Transverse colon (tissue), 4 donors: ENCODE results near the gene EHMT2. TPM values are rescaled to one million over a fixed set of nuclear protein-coding genes. Genes with fewer than 3 reads are reported as not detected.

ENCODE experiments used
- DNase-seq: peaks from one replicate; pipeline ENCODE4 v3.0.0-alpha.2; 2019
- H3K27ac ChIP-seq, 4 donors: fragments of 200-600 bp; sonication (generic); 2 replicates each; pipeline ENCODE4 v1.5.1; 2016 to 2018; ENCODE audit warnings: inconsistent platforms in 4 of 4
- H3K27me3 ChIP-seq: fragments of 200-600 bp; sonication (generic); 2 replicates; pipeline ENCODE4 v1.5.1; 2017; ENCODE audit warnings: inconsistent platforms
- H3K36me3 ChIP-seq, 4 donors: fragments of 200-600 bp; sonication (generic); 2 replicates each; pipeline ENCODE4 v1.5.1; 2017 to 2019; ENCODE audit warnings: inconsistent platforms in 4 of 4
- H3K4me1 ChIP-seq, 4 donors: fragments of 200-600 bp; sonication (generic); 2 replicates each; pipeline ENCODE4 v1.5.1; 2017 to 2020; ENCODE audit warnings: inconsistent platforms in 4 of 4
- H3K4me3 ChIP-seq, 4 donors: fragments of 200-600 bp; sonication (generic); 1 replicate in 1 of 4; 2 replicates in 3 of 4; pipeline versions ENCODE4 v1.5.1 to v1.6.1; 2017 to 2019; ENCODE audit warnings: inconsistent platforms in 4 of 4
- H3K9me3 ChIP-seq, 2 donors: fragments of 200-600 bp; sonication (generic); 2 replicates each; pipeline ENCODE4 v1.5.1; 2017 to 2019; ENCODE audit warnings: inconsistent platforms in 2 of 2
- EP300 ChIP-seq: sonication (generic); formaldehyde crosslinking; IDR thresholded peaks from one replicate; pipeline ENCODE4 v1.6.1; 2017; ENCODE audit warnings: antibody characterized with exemption, low read depth
- POLR2A ChIP-seq: fragments of 450-650 bp; IDR thresholded peaks from one replicate; pipeline ENCODE4 v1.6.1; 2016; ENCODE audit warnings: antibody characterized with exemption, mild to moderate bottlenecking, moderate library complexity
- POLR2AphosphoS5 ChIP-seq, 3 donors: sonication (generic); formaldehyde crosslinking; IDR thresholded peaks; one replicate each; pipeline ENCODE4 v1.6.1; 2016; ENCODE audit warnings: antibody characterized with exemption in 3 of 3
- WGBS, 2 donors: methylation state at CpG; one replicate each; pipeline ENCODE4 v1.1.5; 2018; ENCODE audit warnings: low coverage in 1 of 2; 5-methylcytosine and 5-hydroxymethylcytosine counted together
- in situ Hi-C, 4 donors: fragments of 200-750 bp; cut with MboI; loops; one replicate each; pipeline versions ENCODE4 v1.15.0 to v1.15.1; 2017; ENCODE audit warnings: low sequenced_read_pairs in 3 of 4, low pct_ligation_motif_present in 1 of 4, low pct_unique_long_range_greater_than_20kb in 1 of 4
- intact Hi-C: fragments of 100-400 bp; cut with DNase I; formaldehyde crosslinking; loops from one replicate; pipeline ENCODE4 v1.15.1; 2023; ENCODE audit warnings: low total_unique reads
- total RNA-seq, 4 donors: library from RNA; depleted of rRNA; stranded (reverse); fragments of >200 nt; gene quantifications; one replicate each; pipeline ENCODE4 v1.1.0, GENCODE V29; 2016
- TF ChIP-seq, protein P1 (sequence below), 5 experiments: fragments of 200-600 bp in 3 of 5; fragments of 450-650 bp in 2 of 5; sonication (generic) in 3 of 5; IDR thresholded peaks; 1 replicate in 2 of 5; 2 replicates in 3 of 5; pipeline ENCODE4 v1.5.1; 2016 to 2017; ENCODE audit warnings: antibody characterized with exemption in 5 of 5, inconsistent platforms in 3 of 5, mild to moderate bottlenecking in 2 of 5, moderate library complexity in 1 of 5

Gene EHMT2
- total RNA-seq, 4 donors from 2014 or later: 25.9 to 33.3 (median 27.9) TPM

DNA sequence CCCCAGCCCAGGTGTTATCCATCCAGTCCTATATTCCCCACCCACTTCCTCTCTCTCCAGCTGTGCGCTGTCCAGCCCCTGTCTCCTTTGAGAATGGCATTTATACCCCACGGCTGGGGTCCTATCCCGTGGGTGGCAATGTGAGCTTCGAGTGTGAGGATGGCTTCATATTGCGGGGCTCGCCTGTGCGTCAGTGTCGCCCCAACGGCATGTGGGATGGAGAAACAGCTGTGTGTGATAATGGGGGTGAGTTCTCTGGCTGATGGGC, 31.1 kb upstream of the EHMT2 start:
- no peak overlapping the region for H3K4me3 ChIP-seq
- no peaks in the 10 kb centered on the region for H3K27me3 ChIP-seq
- no peaks in the 10 kb centered on the region for H3K4me1 ChIP-seq
- H3K27ac ChIP-seq: no peak overlapping the region
- intact Hi-C loops: no loop called here
- in situ Hi-C loops: no loop called here
- DNase-seq: no peak
- H3K9me3 ChIP-seq: no peaks in the 10 kb centered on the region
- no peaks in the 10 kb centered on the region for H3K36me3 ChIP-seq
- TF ChIP-seq EP300: no peak
- TF ChIP-seq POLR2AphosphoS5 (IDR thresholded peaks at IDR 0.05): no peak
- TF ChIP-seq, protein P1, sequence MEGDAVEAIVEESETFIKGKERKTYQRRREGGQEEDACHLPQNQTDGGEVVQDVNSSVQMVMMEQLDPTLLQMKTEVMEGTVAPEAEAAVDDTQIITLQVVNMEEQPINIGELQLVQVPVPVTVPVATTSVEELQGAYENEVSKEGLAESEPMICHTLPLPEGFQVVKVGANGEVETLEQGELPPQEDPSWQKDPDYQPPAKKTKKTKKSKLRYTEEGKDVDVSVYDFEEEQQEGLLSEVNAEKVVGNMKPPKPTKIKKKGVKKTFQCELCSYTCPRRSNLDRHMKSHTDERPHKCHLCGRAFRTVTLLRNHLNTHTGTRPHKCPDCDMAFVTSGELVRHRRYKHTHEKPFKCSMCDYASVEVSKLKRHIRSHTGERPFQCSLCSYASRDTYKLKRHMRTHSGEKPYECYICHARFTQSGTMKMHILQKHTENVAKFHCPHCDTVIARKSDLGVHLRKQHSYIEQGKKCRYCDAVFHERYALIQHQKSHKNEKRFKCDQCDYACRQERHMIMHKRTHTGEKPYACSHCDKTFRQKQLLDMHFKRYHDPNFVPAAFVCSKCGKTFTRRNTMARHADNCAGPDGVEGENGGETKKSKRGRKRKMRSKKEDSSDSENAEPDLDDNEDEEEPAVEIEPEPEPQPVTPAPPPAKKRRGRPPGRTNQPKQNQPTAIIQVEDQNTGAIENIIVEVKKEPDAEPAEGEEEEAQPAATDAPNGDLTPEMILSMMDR (IDR thresholded peaks at IDR 0.05): no peak
- no peak for TF ChIP-seq POLR2A
- WGBS, 2 donors: 78 to 89% methylated on average over 3 to 9 of the region's 9 CpGs

DNA sequence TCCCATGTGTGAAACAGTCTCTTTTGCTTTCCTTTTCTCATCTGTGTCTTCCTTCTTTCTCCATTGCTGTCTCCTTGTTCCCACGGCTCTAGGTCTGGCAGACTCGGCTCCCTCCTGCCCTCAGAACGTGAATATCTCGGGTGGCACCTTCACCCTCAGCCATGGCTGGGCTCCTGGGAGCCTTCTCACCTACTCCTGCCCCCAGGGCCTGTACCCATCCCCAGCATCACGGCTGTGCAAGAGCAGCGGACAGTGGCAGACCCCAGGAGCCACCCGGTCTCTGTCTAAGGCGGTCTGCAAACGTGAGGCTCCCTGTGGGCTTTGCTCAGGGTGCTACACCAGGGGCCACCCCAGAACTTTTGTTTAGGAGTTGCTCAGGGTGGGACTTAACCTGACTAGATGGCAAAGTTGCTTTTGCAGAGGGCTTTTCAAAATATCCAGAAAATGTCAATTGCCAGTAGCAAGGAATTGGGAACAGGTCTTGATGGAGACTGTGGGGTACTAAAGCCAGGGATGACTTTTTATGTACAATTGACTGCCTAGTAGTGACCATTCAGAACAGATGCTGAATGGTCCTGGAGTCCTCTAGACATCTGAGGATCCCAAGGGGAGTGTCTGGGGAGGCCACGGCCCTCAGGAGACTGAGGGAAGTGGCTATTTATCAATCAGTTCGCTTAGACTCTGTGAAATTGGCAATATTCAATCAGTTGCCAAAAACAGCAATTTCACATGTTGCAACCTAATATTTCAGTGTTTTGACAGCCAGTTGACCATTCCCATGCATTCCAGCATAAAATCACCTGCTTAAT, 30.6 kb upstream of the EHMT2 start:
- no peaks in the 10 kb centered on the region for H3K4me1 ChIP-seq
- H3K27ac ChIP-seq: peak overlapping the region in 2 of 4 donors; percentile 24 to 60
- H3K4me3 ChIP-seq: peak overlapping the region in 1 of 4 donors; percentile 35
- TF ChIP-seq POLR2AphosphoS5 (IDR thresholded peaks at IDR 0.05) (no peak), EP300 (no peak), POLR2A (no peak)
- TF ChIP-seq, protein P1 (IDR thresholded peaks at IDR 0.05): no peak
- WGBS, 2 donors: 50 to 60% methylated on average over 1 to 11 of the region's 11 CpGs
- in situ Hi-C loops (no loop called here), intact Hi-C loops (no loop called here)
- no peaks in the 10 kb centered on the region for H3K9me3 ChIP-seq
- DNase-seq: no peak
- no peaks in the 10 kb centered on the region for H3K36me3 ChIP-seq
- H3K27me3 ChIP-seq: no peaks in the 10 kb centered on the region

DNA sequence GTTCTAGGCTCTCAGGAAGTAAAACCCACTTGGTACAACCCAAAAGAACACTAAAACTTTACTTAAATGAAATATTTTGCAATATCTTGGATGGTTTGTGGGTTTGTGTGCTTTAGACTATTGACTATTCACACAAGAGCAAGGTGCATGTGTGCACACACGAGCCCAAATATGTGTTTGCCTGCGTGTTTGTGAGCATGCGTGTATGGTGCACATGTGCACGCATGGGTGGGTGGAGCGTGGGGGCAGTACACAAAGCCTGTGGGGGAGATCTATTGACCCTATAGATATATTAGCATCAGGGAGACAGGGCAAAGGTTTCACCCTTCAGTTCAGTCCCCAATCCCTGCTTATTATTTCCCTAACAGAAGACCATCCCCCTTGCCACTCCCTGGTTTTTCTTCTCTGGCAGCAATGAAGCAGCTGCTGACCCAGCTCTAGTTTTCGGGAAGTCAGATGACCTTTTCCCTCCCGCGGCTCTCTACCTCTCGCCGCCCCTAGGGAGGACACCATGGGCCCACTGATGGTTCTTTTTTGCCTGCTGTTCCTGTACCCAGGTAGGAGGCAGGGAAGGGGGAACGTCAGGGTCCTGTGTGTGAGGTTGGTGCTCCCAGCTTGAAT, 29.9 kb upstream of the EHMT2 start, which contains the start of gene C2:
Gene C2 (plus strand): TSS at position 476 of the 621 bp plus-strand sequence. CDS start 36 bp downstream, at position 512.
- 13 to 56% methylated on average over 3 to 11 of the region's 11 CpGs for WGBS, 2 donors
- Histone ChIP-seq H3K27ac (peak within 1 kb of the TSS in 2 of 4 donors; percentile 24 to 60), H3K36me3 (no peaks in the 10 kb centered on the region), H3K4me1 (no peaks in the 10 kb centered on the region), H3K4me3 (peak within 1 kb of the TSS in 1 of 4 donors; percentile 35), H3K9me3 (no peaks in the 10 kb centered on the region), H3K27me3 (no peaks in the 10 kb centered on the region)
- TF ChIP-seq, protein P1 (IDR thresholded peaks at IDR 0.05): no peak
- TF ChIP-seq POLR2AphosphoS5 (IDR thresholded peaks at IDR 0.05): no peak
- no peak for TF ChIP-seq EP300
- no peak for TF ChIP-seq POLR2A
- intact Hi-C loops (no loop called here), in situ Hi-C loops (no loop called here)
- DNase-seq: no peak

DNA sequence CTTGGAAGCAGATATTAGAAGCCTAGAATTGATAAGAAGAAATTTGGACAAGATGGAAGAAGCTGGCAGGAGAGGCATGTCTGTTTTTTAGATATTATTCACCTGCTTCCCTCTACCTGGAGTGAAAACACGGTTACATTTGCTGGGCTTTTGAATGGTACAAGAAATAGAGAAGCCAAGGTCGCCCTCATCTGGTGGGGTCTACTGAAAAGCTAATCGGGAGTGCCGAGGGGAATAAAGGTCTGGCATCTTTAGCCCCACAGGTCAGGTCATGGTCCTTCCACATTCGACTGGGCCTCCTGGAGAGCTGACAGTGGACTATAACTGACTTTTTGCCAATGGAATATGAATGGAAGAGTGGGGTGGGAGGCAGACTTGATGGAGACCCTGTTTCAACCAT, 25.4 kb upstream of the EHMT2 start:
- Histone ChIP-seq H3K36me3 (no peaks in the 10 kb centered on the region), H3K4me3 (no peak overlapping the region), H3K27me3 (no peaks in the 10 kb centered on the region), H3K27ac (no peak overlapping the region), H3K9me3 (no peaks in the 10 kb centered on the region), H3K4me1 (no peaks in the 10 kb centered on the region)
- WGBS, 2 donors: 19 to 20% methylated on average over 1 to 5 of the region's 5 CpGs
- in situ Hi-C loops (no loop called here), intact Hi-C loops (no loop called here)
- no peak for DNase-seq
- TF ChIP-seq POLR2A (no peak), EP300 (no peak), POLR2AphosphoS5 (IDR thresholded peaks at IDR 0.05) (no peak)
- TF ChIP-seq, protein P1 (IDR thresholded peaks at IDR 0.05): no peak
